Fibroblast of the aortic adventitia (primary cell): ENCODE data around the gene PLA2G4A. TPM values are rescaled to one million over a fixed set of nuclear protein-coding genes. Genes with fewer than 3 reads are reported as not detected.

ENCODE experiments used
- DNase-seq: peaks from one replicate; pipeline ENCODE4 v3.0.0-alpha.2; 2010; ENCODE audit warnings: low read depth
- H3K4me3 ChIP-seq: 2 replicates; pipeline ENCODE4 v1.5.1; 2011; ENCODE audit warnings: low read depth, mild to moderate bottlenecking, control low read depth, low read length, moderate library complexity
- CTCF ChIP-seq: IDR thresholded peaks from 2 replicates; pipeline ENCODE4 v1.5.1; 2011; ENCODE audit warnings: mild to moderate bottlenecking, low read length, control low read depth, inconsistent platforms; ENCODE audit not compliant: insufficient read depth
- total RNA-seq: library from RNA; depleted of rRNA; stranded (reverse); fragments of >200 nt; gene quantifications from 2 replicates; pipeline ENCODE4 v1.2.3, GENCODE V29; 2012; ENCODE audit warnings: low replicate concordance

The PLA2G4A gene
- total RNA-seq, 1 donor, result 74.7 TPM

- TF ChIP-seq CTCF, result no peak
- peak; percentile 46 for DNase-seq
Measured at GRCh38 chr1:186865857-186866256, 37.1 kb downstream of the PLA2G4A start.

GRCh38 chr1:186869526-186870228 is 40.9 kb downstream of the PLA2G4A start:
- no peak for TF ChIP-seq CTCF
- H3K4me3 ChIP-seq, result no peak overlapping the region
- no peak for DNase-seq

More at GRCh38 chr1:186865857-186866256, 37.1 kb downstream of the PLA2G4A start:
- no peak overlapping the region for H3K4me3 ChIP-seq

- no peak for TF ChIP-seq CTCF
- no peak for DNase-seq
- H3K4me3 ChIP-seq, result no peak overlapping the region
Measured at GRCh38 chr1:186871784-186872183, 43.0 kb downstream of the PLA2G4A start.

DNA sequence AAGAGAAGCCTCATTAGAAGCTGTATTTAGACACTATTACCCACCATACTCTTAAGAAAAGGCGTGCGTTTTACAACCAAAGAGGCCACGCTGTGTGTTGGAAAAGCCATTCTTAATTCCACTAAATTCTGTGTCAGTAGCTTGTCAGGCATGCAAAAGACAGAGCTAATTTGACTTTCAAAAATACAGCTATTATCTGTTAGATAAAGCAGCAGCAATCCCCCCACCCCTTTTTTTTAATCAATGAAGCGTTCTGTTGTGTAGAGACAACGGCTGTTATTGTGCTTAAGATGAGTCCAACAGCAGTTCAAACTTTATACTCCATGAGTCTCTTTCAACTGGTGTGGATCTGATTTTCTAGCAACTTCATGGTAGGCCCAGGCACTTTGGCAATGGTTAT is 43.5 kb downstream of the PLA2G4A start:
- no peak for TF ChIP-seq CTCF
- no peak overlapping the region for H3K4me3 ChIP-seq
- DNase-seq, result no peak

DNA sequence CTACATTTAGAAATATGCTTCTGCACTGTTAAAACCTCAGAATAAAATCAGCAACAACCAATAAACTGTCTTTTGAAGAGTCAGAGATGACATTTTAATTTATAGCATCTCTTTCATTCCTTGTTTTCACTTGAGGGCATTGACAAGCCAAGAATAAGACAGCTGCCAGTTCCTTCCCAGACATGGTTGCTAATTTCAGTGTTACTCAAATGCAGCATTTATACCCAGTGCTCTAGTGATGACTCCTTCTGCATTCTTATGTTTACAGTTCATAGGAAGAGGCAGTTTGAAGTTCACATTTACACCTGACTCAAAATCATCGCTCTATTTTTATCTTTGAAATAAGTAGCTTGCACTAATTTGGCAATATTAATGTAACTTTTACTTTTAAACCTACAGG is 44.9 kb downstream of the PLA2G4A start:
- H3K4me3 ChIP-seq, result no peak overlapping the region
- no peak for TF ChIP-seq CTCF
- no peak for DNase-seq

- DNase-seq, result no peak
- no peak for TF ChIP-seq CTCF
- H3K4me3 ChIP-seq, result no peak overlapping the region
Measured at GRCh38 chr1:186875896-186876835, 47.4 kb downstream of the PLA2G4A start.
